Body of pancreas (tissue), 4 donors: ENCODE data around the gene NRP1. TPM values are rescaled to one million over a fixed set of nuclear protein-coding genes. Genes with fewer than 3 reads are reported as not detected.

Experiments used
- ATAC-seq: fragments of 150-250 bp; one replicate; pipeline ENCODE4 v1.9.1; 2016
- DNase-seq, 4 donors: peaks; one replicate each; pipeline ENCODE4 v3.0.0-alpha.2; 2019
- H3K27ac ChIP-seq, 4 donors: fragments of 200-600 bp; sonication (generic); 1 replicate in 3 of 4; 2 replicates in 1 of 4; pipeline versions ENCODE4 v1.5.1 to v1.6.1; 2016 to 2019; ENCODE audit warnings: mild to moderate bottlenecking in 1 of 4, mixed read lengths in 1 of 4, moderate library complexity in 1 of 4
- H3K27me3 ChIP-seq, 2 donors: fragments of 200-600 bp; sonication (generic); one replicate each; pipeline ENCODE4 v1.6.0; 2016; ENCODE audit warnings: mild to moderate bottlenecking in 1 of 2
- H3K36me3 ChIP-seq, 2 donors: fragments of 200-600 bp; sonication (generic); replicated peaks in 1 of 2; 2 replicates each; pipeline ENCODE4 v1.5.1; 2016; ENCODE audit warnings: low read depth in 2 of 2; ENCODE audit not compliant: insufficient read depth in 1 of 2
- H3K4me1 ChIP-seq: fragments of 200-600 bp; sonication (generic); one replicate; pipeline ENCODE4 v1.6.0; 2016
- H3K4me3 ChIP-seq, 2 donors: fragments of 200-600 bp; sonication (generic); 1 replicate in 1 of 2; 2 replicates in 1 of 2; pipeline ENCODE4 v1.5.1; 2016 to 2019
- H3K9me3 ChIP-seq, 3 donors: fragments of 200-600 bp; sonication (generic); 1 replicate in 2 of 3; 2 replicates in 1 of 3; pipeline ENCODE4 v1.5.1; 2016
- POLR2A ChIP-seq, 3 donors: fragments of 450-650 bp; IDR thresholded peaks; one replicate each; pipeline ENCODE4 v1.6.1; 2016; ENCODE audit warnings: antibody characterized with exemption in 3 of 3, mild to moderate bottlenecking in 2 of 3
- WGBS, 2 donors: methylation state at CpG; one replicate each; pipeline ENCODE4 v1.1.5; 2017; 5-methylcytosine and 5-hydroxymethylcytosine counted together
- intact Hi-C: fragments of 100-400 bp; cut with DNase I; formaldehyde crosslinking; loops from one replicate; pipeline ENCODE4 v1.15.1; 2023
- total RNA-seq, 2 donors: library from RNA; depleted of rRNA; stranded (reverse); fragments of >200 nt; gene quantifications; one replicate each; pipeline ENCODE4 v1.1.0, GENCODE V29; 2016
- TF ChIP-seq, protein P1 (sequence below), 7 experiments: fragments of 450-650 bp in 4 of 7; fragments of 200-600 bp in 3 of 7; sonication (generic) in 3 of 7; IDR thresholded peaks; one replicate each; pipeline ENCODE4 v1.5.1; 2016 to 2019; ENCODE audit warnings: antibody characterized with exemption in 7 of 7

Gene NRP1
- total RNA-seq, 2 donors from 2014 or later: 37.6 to 62.6 TPM

DNA sequence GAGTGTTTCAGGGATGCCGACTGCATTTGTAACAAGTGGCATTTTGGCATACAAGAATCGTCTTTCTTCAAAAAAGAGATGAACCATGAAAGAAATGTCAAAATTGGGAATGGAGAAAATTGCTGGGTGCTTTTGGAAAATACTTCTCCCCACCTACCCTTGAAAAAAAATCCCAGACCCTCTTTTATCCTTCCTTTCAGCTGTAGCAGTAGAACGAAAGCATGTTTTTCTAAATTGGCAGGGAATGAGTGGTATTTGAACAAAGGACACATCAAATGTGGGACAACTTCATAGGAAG lies 187.5 kb downstream of the NRP1 start:
- ATAC-seq (no peak), DNase-seq (no peak)
- no peak overlapping the region for H3K27ac ChIP-seq
- H3K9me3 ChIP-seq: no peaks in the 10 kb centered on the region
- H3K4me1 ChIP-seq: no peaks in the 10 kb centered on the region
- H3K36me3 ChIP-seq: no peaks in the 10 kb centered on the region
- no peak overlapping the region for H3K4me3 ChIP-seq
- H3K27me3 ChIP-seq: no peaks in the 10 kb centered on the region
- intact Hi-C loops: no loop called here
- WGBS, 2 donors: 82 to 87% methylated on average over 3 of the region's 3 CpGs
- TF ChIP-seq, protein P1, sequence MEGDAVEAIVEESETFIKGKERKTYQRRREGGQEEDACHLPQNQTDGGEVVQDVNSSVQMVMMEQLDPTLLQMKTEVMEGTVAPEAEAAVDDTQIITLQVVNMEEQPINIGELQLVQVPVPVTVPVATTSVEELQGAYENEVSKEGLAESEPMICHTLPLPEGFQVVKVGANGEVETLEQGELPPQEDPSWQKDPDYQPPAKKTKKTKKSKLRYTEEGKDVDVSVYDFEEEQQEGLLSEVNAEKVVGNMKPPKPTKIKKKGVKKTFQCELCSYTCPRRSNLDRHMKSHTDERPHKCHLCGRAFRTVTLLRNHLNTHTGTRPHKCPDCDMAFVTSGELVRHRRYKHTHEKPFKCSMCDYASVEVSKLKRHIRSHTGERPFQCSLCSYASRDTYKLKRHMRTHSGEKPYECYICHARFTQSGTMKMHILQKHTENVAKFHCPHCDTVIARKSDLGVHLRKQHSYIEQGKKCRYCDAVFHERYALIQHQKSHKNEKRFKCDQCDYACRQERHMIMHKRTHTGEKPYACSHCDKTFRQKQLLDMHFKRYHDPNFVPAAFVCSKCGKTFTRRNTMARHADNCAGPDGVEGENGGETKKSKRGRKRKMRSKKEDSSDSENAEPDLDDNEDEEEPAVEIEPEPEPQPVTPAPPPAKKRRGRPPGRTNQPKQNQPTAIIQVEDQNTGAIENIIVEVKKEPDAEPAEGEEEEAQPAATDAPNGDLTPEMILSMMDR (IDR thresholded peaks at IDR 0.05): no peak
- TF ChIP-seq POLR2A (IDR thresholded peaks at IDR 0.05): no peak

DNA sequence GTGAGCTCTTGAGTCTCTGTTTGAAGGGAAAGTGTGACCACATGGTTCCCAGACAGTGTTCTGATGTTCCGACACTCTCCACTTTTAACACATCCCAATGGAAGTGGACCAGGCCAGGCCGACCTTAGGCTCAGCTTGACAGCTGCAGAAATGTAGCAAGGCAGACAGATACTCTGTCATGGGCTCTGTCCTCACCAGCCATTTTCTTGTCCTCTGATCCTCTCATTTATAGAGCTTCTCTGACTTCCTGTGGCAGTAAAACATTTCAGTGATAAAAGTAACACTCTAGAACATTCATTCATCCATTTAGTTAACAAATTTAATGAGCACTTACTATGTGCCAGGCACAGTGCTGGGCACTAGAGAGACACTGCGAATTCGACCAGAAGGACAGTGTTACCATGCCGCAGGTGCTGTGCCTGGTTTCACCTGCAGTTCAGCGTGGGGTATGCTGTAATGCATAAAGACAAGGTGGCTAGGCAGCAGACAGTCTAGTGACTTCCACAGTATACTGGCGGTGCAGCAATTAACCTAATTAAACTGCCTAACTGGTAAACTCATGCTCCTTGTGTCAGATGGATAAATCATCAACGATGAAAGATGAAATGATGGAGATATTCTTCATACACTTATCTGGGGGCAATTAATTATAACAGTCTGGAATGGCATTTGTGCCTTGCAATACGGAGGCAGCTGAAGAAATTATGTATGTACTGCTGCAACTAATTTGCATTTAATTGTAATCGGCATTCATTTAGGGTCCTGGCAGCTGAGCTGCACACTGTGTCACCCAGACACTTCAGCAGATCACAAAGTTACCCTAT lies 188.1 kb downstream of the NRP1 start:
- H3K27ac ChIP-seq: no peak overlapping the region
- no peak for DNase-seq
- no peaks in the 10 kb centered on the region for H3K9me3 ChIP-seq
- no peak overlapping the region for H3K4me3 ChIP-seq
- no peaks in the 10 kb centered on the region for H3K27me3 ChIP-seq
- intact Hi-C loops: no loop called here
- TF ChIP-seq POLR2A (IDR thresholded peaks at IDR 0.05): no peak
- TF ChIP-seq, protein P1 (IDR thresholded peaks at IDR 0.05): no peak
- WGBS, 2 donors: 78 to 82% methylated on average over 10 of the region's 10 CpGs
- H3K4me1 ChIP-seq: no peaks in the 10 kb centered on the region
- ATAC-seq: no peak
- no peaks in the 10 kb centered on the region for H3K36me3 ChIP-seq

DNA sequence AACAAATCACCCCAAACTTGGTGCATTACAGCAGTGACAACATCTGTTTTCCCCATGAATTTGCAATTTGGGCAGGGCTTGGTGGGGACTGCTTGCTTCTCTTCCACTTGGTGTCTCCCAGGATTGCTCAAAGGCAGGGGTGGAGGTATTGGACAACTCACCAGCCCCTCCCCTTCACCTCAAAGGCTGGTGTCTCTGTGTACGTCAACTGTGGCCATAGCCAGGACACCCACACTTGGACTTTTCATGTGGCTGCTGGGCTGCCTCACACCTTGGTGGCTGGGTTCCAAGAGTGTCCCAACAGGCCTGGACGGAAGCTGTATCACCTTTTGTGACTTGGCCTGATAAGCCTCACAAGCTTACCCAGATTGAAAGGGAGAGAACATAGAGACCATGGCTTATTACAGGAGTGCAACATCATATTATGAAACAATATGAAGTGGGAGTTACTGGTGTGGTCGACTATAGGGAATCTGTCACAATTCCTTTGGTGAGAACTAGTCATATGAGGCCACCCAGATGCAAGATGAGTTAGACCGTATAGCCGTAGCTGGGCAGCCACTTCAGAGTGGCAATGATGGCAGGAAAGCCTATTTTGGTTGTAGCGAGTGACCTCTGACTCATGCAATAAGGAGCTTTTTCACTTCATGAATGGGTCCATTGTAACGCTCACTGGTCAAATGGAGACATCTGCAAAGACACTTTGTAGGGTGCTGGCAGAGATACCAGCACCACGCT lies 188.8 kb downstream of the NRP1 start:
- DNase-seq (peak; percentile 26 to 58 (median 51)), ATAC-seq (peak; percentile 62)
- 74 to 76% methylated on average over 8 of the region's 8 CpGs for WGBS, 2 donors
- Histone ChIP-seq H3K4me1 (no peaks in the 10 kb centered on the region), H3K36me3 (no peaks in the 10 kb centered on the region), H3K4me3 (no peak overlapping the region), H3K27me3 (no peaks in the 10 kb centered on the region), H3K9me3 (no peaks in the 10 kb centered on the region), H3K27ac (peak overlapping the region in 2 of 4 donors; percentile 33 to 43)
- TF ChIP-seq POLR2A (IDR thresholded peaks at IDR 0.05): no peak
- TF ChIP-seq, protein P1 (IDR thresholded peaks at IDR 0.05): no peak
- intact Hi-C loops: no loop called here

DNA sequence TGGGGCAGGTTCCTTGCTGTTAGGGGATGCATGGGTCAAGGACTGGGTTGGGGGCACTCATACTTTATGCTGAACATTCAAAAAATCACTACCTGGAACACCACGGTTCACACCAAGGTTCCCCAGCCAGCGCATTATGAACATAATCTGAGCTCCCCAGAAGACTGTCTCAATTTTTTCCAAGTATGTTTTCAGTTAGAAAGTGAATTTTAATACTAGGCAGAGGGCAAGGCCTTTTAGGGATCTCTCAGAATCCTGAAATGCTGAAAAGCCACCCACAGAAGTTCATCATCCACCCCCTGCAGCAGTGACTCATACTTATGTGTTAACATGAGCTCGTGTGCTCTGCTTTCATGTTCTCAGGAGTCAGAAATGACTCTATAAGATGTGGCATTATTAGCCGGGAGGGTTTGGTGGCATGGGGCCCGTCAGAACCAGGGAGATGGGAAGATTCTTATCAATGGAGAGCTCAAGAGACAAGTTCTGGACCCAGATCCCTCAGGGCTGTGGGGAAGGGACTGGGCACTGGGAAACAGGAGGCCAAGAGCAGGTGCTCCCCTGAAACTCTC lies 191.2 kb downstream of the NRP1 start:
- intact Hi-C loops: no loop called here
- DNase-seq (no peak), ATAC-seq (no peak)
- Histone ChIP-seq H3K27me3 (no peaks in the 10 kb centered on the region), H3K27ac (no peak overlapping the region), H3K4me3 (no peak overlapping the region), H3K9me3 (no peaks in the 10 kb centered on the region), H3K4me1 (no peaks in the 10 kb centered on the region), H3K36me3 (no peaks in the 10 kb centered on the region)
- TF ChIP-seq, protein P1 (IDR thresholded peaks at IDR 0.05): no peak
- no peak for TF ChIP-seq POLR2A (IDR thresholded peaks at IDR 0.05)
- 72 to 81% methylated on average over 5 of the region's 5 CpGs for WGBS, 2 donors
